Keratinocyte (primary cell): Measurements from ENCODE around the gene TRIM6.

Source experiments
- EZH2 ChIP-seq: IDR thresholded peaks from one replicate; pipeline ENCODE4 v1.6.1; 2012; ENCODE audit warnings: inconsistent platforms, mild to moderate bottlenecking, low read length, moderate library complexity
- TF ChIP-seq, protein P1 (sequence below), 3 experiments: IDR thresholded peaks in 1 of 3; conservative IDR thresholded peaks in 1 of 3; optimal IDR thresholded peaks in 1 of 3; 2 replicates in 2 of 3; 3 replicates in 1 of 3; pipeline versions ENCODE3 to v1.5.1; 2011; ENCODE audit warnings: low read length in 3 of 3, mild to moderate bottlenecking in 3 of 3, moderate library complexity in 2 of 3, control low read depth in 1 of 3, inconsistent platforms in 1 of 3; ENCODE audit not compliant: insufficient read depth in 2 of 3; ENCODE audit errors: extremely low read depth in 1 of 3

DNA sequence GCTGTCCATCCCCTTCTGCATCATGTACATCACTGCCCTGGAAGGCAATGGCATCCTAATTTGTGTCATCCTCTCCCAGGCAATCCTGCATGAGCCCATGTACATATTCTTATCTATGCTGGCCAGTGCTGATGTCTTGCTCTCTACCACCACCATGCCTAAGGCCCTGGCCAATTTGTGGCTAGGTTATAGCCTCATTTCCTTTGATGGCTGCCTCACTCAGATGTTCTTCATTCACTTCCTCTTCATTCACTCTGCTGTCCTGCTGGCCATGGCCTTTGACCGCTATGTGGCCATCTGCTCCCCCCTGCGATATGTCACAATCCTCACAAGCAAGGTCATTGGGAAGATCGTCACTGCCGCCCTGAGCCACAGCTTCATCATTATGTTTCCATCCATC, 15.4 kb upstream of the TRIM6 start:
- TF ChIP-seq, protein P1, sequence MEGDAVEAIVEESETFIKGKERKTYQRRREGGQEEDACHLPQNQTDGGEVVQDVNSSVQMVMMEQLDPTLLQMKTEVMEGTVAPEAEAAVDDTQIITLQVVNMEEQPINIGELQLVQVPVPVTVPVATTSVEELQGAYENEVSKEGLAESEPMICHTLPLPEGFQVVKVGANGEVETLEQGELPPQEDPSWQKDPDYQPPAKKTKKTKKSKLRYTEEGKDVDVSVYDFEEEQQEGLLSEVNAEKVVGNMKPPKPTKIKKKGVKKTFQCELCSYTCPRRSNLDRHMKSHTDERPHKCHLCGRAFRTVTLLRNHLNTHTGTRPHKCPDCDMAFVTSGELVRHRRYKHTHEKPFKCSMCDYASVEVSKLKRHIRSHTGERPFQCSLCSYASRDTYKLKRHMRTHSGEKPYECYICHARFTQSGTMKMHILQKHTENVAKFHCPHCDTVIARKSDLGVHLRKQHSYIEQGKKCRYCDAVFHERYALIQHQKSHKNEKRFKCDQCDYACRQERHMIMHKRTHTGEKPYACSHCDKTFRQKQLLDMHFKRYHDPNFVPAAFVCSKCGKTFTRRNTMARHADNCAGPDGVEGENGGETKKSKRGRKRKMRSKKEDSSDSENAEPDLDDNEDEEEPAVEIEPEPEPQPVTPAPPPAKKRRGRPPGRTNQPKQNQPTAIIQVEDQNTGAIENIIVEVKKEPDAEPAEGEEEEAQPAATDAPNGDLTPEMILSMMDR (optimal IDR thresholded peaks at IDR 0.05 in 1 of 3, IDR thresholded peaks at IDR 0.05 in 1 of 3, conservative IDR thresholded peaks at IDR 0.05 in 1 of 3; ENCODE audit: extremely low read depth in 1 of 3, insufficient read depth in 2 of 3, low read length in 3 of 3): no peak
- TF ChIP-seq EZH2: no peak
